IPS-15b (cell line): Measurements from ENCODE around the gene MLLT10.
A peak's percentile ranks its signal among the peaks of the same experiment; 100 is the strongest.

Source experiments
- H3K27me3 ChIP-seq: one replicate; pipeline ENCODE4 v1.6.1; 2013; ENCODE audit warnings: low read length; ENCODE audit not compliant: control insufficient read depth, insufficient read depth
- H3K36me3 ChIP-seq: one replicate; pipeline ENCODE4 v1.6.1; 2013; ENCODE audit warnings: low read length; ENCODE audit not compliant: control insufficient read depth, insufficient read depth
- H3K4me1 ChIP-seq: one replicate; pipeline ENCODE4 v1.6.1; 2013; ENCODE audit warnings: mild to moderate bottlenecking, low read length; ENCODE audit not compliant: control insufficient read depth, insufficient read depth
- H3K4me3 ChIP-seq: one replicate; pipeline ENCODE4 v1.5.1; 2013; ENCODE audit warnings: low read depth, low read length
- H3K9ac ChIP-seq: one replicate; pipeline ENCODE4 v1.6.1; 2013; ENCODE audit warnings: low read depth, mild to moderate bottlenecking, low read length
- H3K9me3 ChIP-seq: one replicate; pipeline ENCODE4 v1.6.1; 2013; ENCODE audit warnings: mild to moderate bottlenecking, low read length; ENCODE audit not compliant: control insufficient read depth, insufficient read depth

MLLT10 gene

GRCh38 chr10:21514129-21514817 is 19.8 kb upstream of the MLLT10 start:
- H3K9me3 ChIP-seq: no peaks in the 10 kb centered on the region
- H3K36me3 ChIP-seq: no peaks in the 10 kb centered on the region
- peak overlapping the region; percentile 28 for H3K9ac ChIP-seq
- H3K27me3 ChIP-seq: peaks cover 17% of the 10 kb centered on the region
- peaks cover 36% of the 10 kb centered on the region for H3K4me1 ChIP-seq
- peak overlapping the region; percentile 74 for H3K4me3 ChIP-seq

GRCh38 chr10:21514818-21515351 is 19.1 kb upstream of the MLLT10 start:
- Histone ChIP-seq H3K4me1 (peaks cover 39% of the 10 kb centered on the region), H3K4me3 (peak overlapping the region; percentile 74), H3K9ac (no peak overlapping the region), H3K27me3 (peaks cover 18% of the 10 kb centered on the region), H3K36me3 (no peaks in the 10 kb centered on the region), H3K9me3 (no peaks in the 10 kb centered on the region)

GRCh38 chr10:21515361-21516241 is 18.4 kb upstream of the MLLT10 start:
- no peaks in the 10 kb centered on the region for H3K36me3 ChIP-seq
- H3K4me3 ChIP-seq: peak overlapping the region; percentile 74
- H3K9ac ChIP-seq: no peak overlapping the region
- peaks cover 43% of the 10 kb centered on the region for H3K4me1 ChIP-seq
- H3K9me3 ChIP-seq: no peaks in the 10 kb centered on the region
- peaks cover 21% of the 10 kb centered on the region for H3K27me3 ChIP-seq

- H3K4me1 ChIP-seq: peaks cover 43% of the 10 kb centered on the region
- H3K4me3 ChIP-seq: peak overlapping the region; percentile 74
- no peak overlapping the region for H3K9ac ChIP-seq
- H3K36me3 ChIP-seq: no peaks in the 10 kb centered on the region
- peaks cover 21% of the 10 kb centered on the region for H3K27me3 ChIP-seq
- no peaks in the 10 kb centered on the region for H3K9me3 ChIP-seq
These were observed 17.5 kb upstream of the MLLT10 start for GRCh38 chr10:21516242-21517131.

GRCh38 chr10:21517134-21518031 is 16.6 kb upstream of the MLLT10 start:
- no peaks in the 10 kb centered on the region for H3K9me3 ChIP-seq
- H3K4me3 ChIP-seq: peak overlapping the region; percentile 66
- peaks cover 21% of the 10 kb centered on the region for H3K27me3 ChIP-seq
- H3K36me3 ChIP-seq: no peaks in the 10 kb centered on the region
- H3K4me1 ChIP-seq: peaks cover 42% of the 10 kb centered on the region
- peak overlapping the region; percentile 13 for H3K9ac ChIP-seq

GRCh38 chr10:21518149-21518640 is 15.8 kb upstream of the MLLT10 start:
- H3K9me3 ChIP-seq: no peaks in the 10 kb centered on the region
- no peaks in the 10 kb centered on the region for H3K36me3 ChIP-seq
- H3K27me3 ChIP-seq: peaks cover 21% of the 10 kb centered on the region
- H3K4me1 ChIP-seq: peaks cover 42% of the 10 kb centered on the region
- peak overlapping the region; percentile 66 for H3K4me3 ChIP-seq
- no peak overlapping the region for H3K9ac ChIP-seq

GRCh38 chr10:21518641-21519396 is 15.2 kb upstream of the MLLT10 start:
- Histone ChIP-seq H3K27me3 (peaks cover 21% of the 10 kb centered on the region), H3K9ac (peak overlapping the region; percentile 57), H3K4me1 (peaks cover 43% of the 10 kb centered on the region), H3K9me3 (no peaks in the 10 kb centered on the region), H3K4me3 (peak overlapping the region; percentile 66), H3K36me3 (no peaks in the 10 kb centered on the region)

GRCh38 chr10:21519397-21519933 is 14.6 kb upstream of the MLLT10 start:
- no peaks in the 10 kb centered on the region for H3K36me3 ChIP-seq
- H3K9ac ChIP-seq: no peak overlapping the region
- H3K4me1 ChIP-seq: peaks cover 44% of the 10 kb centered on the region
- no peaks in the 10 kb centered on the region for H3K9me3 ChIP-seq
- H3K4me3 ChIP-seq: peak overlapping the region; percentile 66
- peaks cover 20% of the 10 kb centered on the region for H3K27me3 ChIP-seq

- Histone ChIP-seq H3K36me3 (no peaks in the 10 kb centered on the region), H3K4me1 (peaks cover 44% of the 10 kb centered on the region), H3K9me3 (no peaks in the 10 kb centered on the region), H3K4me3 (peak overlapping the region; percentile 66), H3K27me3 (peaks cover 17% of the 10 kb centered on the region), H3K9ac (no peak overlapping the region)
These were observed 14.0 kb upstream of the MLLT10 start for GRCh38 chr10:21519941-21520436.

GRCh38 chr10:21520509-21520908 is 13.5 kb upstream of the MLLT10 start:
- no peak overlapping the region for H3K4me3 ChIP-seq
- H3K4me1 ChIP-seq: peaks cover 40% of the 10 kb centered on the region
- H3K27me3 ChIP-seq: peaks cover 11% of the 10 kb centered on the region
- no peak overlapping the region for H3K9ac ChIP-seq
- H3K9me3 ChIP-seq: no peaks in the 10 kb centered on the region
- H3K36me3 ChIP-seq: no peaks in the 10 kb centered on the region
